Neural progenitor cell (in vitro differentiated cells): ENCODE data around the gene ZMAT5. TPM values are rescaled to one million over a fixed set of nuclear protein-coding genes. Genes with fewer than 3 reads are reported as not detected.

Experiments
- DNase-seq: peaks from one replicate; pipeline ENCODE4 v3.0.0-alpha.2; 2016; ENCODE audit warnings: low spot score
- H2AFZ ChIP-seq: fragments of 200-600 bp; sonication (generic); replicated peaks from 2 replicates; pipeline ENCODE4 v1.6.1; 2016; ENCODE audit warnings: antibody characterized with exemption
- H3F3A ChIP-seq: fragments of 200-600 bp; sonication (generic); 2 replicates; pipeline ENCODE4 v1.6.1; 2016; ENCODE audit warnings: antibody characterized with exemption, low read depth
- H3K27ac ChIP-seq: fragments of 200-600 bp; sonication (generic); 2 replicates; pipeline ENCODE4 v1.5.1; 2016; ENCODE audit warnings: mild to moderate bottlenecking
- H3K27me3 ChIP-seq: fragments of 200-600 bp; sonication (generic); 2 replicates; pipeline ENCODE4 v1.6.1; 2016; ENCODE audit warnings: mild to moderate bottlenecking, moderate library complexity
- H3K36me3 ChIP-seq: fragments of 200-600 bp; sonication (generic); 2 replicates; pipeline ENCODE4 v1.5.1; 2016
- H3K4me1 ChIP-seq: fragments of 200-600 bp; sonication (generic); 2 replicates; pipeline ENCODE4 v1.6.1; 2016; ENCODE audit warnings: mixed run types
- H3K4me2 ChIP-seq: fragments of 200-600 bp; sonication (generic); 2 replicates; pipeline ENCODE4 v1.6.1; 2016
- H3K4me3 ChIP-seq: fragments of 200-600 bp; sonication (generic); 2 replicates; pipeline ENCODE4 v1.5.1; 2016
- H3K79me2 ChIP-seq: fragments of 200-600 bp; sonication (generic); 2 replicates; pipeline ENCODE4 v1.6.1; 2016; ENCODE audit warnings: low read depth
- H3K9ac ChIP-seq: fragments of 200-600 bp; sonication (generic); 2 replicates; pipeline ENCODE4 v1.6.1; 2016
- H3K9me3 ChIP-seq: fragments of 200-600 bp; sonication (generic); 2 replicates; pipeline ENCODE4 v1.5.1; 2016; ENCODE audit warnings: low read depth
- H4K20me1 ChIP-seq: fragments of 200-600 bp; sonication (generic); 2 replicates; pipeline ENCODE4 v1.6.1; 2016; ENCODE audit warnings: low read depth
- H3K27ac Mint-ChIP-seq: 3 replicates; pipeline ENCODE4 v1.8.0; 2021; ENCODE audit warnings: mixed read lengths
- H3K27me3 Mint-ChIP-seq: 2 replicates; pipeline ENCODE4 v1.8.0; 2022; ENCODE audit warnings: low read depth, mild to moderate bottlenecking, inconsistent platforms, moderate library complexity, mixed read lengths; ENCODE audit not compliant: insufficient read depth
- H3K36me3 Mint-ChIP-seq: 3 replicates; pipeline ENCODE4 v1.8.0; 2021; ENCODE audit warnings: mixed read lengths
- H3K4me1 Mint-ChIP-seq: 3 replicates; pipeline ENCODE4 v1.8.0; 2021; ENCODE audit warnings: mixed read lengths
- H3K4me3 Mint-ChIP-seq: 3 replicates; pipeline ENCODE4 v1.8.0; 2021; ENCODE audit warnings: mild to moderate bottlenecking, moderate library complexity, mixed read lengths
- H3K9me3 Mint-ChIP-seq: 3 replicates; pipeline ENCODE4 v1.8.0; 2020; ENCODE audit warnings: mixed read lengths
- EZH2 ChIP-seq: fragments of 200-600 bp; sonication (generic); IDR thresholded peaks from 2 replicates; pipeline ENCODE4 v1.6.1; 2017; ENCODE audit warnings: antibody characterized with exemption, mild to moderate bottlenecking, moderate library complexity
- EZH2phosphoT487 ChIP-seq: fragments of 200-600 bp; sonication (generic); IDR thresholded peaks from 2 replicates; pipeline ENCODE4 v1.6.1; 2017; ENCODE audit warnings: antibody characterized with exemption
- total RNA-seq: library from RNA; depleted of rRNA; stranded (reverse); fragments of >200 nt; gene quantifications from 2 replicates; pipeline ENCODE4 v1.2.3, GENCODE V29; 2015; ENCODE audit warnings: low replicate concordance
- TF ChIP-seq, protein P1 (sequence below): fragments of 200-600 bp; sonication (generic); IDR thresholded peaks from 2 replicates; pipeline ENCODE4 v1.5.1; 2017; ENCODE audit warnings: antibody characterized with exemption, mild to moderate bottlenecking

Gene ZMAT5
- total RNA-seq, 1 donor from 2014 or later: 20.8 TPM

DNA sequence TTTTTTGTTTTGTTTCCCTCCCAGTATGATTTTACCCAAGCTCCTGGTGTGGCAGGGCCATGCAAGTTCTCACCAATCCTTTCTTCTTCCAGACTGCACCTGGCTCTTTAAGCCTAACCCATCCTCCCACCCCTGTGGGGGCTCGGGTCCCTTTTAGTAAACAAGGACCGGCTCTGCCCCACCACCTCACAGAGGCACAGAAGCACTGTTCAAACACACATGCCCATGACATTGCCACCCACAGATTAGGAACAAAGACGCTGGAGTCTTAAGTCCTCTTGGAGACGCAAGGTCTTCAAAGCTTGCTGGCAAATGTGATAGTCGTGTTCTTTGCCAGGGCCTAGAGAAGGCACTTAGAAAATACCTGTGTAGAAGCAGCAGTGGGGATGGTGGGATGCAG lies 19.2 kb upstream of the ZMAT5 start:
- no peak overlapping the region for H2AFZ ChIP-seq
- no peaks in the 10 kb centered on the region for H3K79me2 ChIP-seq
- H3K27ac ChIP-seq: no peak overlapping the region
- no peak overlapping the region for H3K4me3 ChIP-seq
- no peaks in the 10 kb centered on the region for H3K36me3 ChIP-seq
- H3K4me2 ChIP-seq: no peak overlapping the region
- H3K9me3 ChIP-seq: no peaks in the 10 kb centered on the region
- H3K4me1 ChIP-seq: peaks cover 3% of the 10 kb centered on the region
- no peaks in the 10 kb centered on the region for H3F3A ChIP-seq
- no peak overlapping the region for H3K4me3 Mint-ChIP-seq
- H3K27me3 ChIP-seq: no peaks in the 10 kb centered on the region
- no peaks in the 10 kb centered on the region for H3K27me3 Mint-ChIP-seq
- no peaks in the 10 kb centered on the region for H4K20me1 ChIP-seq
- TF ChIP-seq EZH2phosphoT487 (no peak), EZH2 (no peak)
- TF ChIP-seq, protein P1, sequence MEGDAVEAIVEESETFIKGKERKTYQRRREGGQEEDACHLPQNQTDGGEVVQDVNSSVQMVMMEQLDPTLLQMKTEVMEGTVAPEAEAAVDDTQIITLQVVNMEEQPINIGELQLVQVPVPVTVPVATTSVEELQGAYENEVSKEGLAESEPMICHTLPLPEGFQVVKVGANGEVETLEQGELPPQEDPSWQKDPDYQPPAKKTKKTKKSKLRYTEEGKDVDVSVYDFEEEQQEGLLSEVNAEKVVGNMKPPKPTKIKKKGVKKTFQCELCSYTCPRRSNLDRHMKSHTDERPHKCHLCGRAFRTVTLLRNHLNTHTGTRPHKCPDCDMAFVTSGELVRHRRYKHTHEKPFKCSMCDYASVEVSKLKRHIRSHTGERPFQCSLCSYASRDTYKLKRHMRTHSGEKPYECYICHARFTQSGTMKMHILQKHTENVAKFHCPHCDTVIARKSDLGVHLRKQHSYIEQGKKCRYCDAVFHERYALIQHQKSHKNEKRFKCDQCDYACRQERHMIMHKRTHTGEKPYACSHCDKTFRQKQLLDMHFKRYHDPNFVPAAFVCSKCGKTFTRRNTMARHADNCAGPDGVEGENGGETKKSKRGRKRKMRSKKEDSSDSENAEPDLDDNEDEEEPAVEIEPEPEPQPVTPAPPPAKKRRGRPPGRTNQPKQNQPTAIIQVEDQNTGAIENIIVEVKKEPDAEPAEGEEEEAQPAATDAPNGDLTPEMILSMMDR: no peak
- DNase-seq: no peak
- H3K36me3 Mint-ChIP-seq: peaks cover 13% of the 10 kb centered on the region
- H3K9me3 Mint-ChIP-seq: no peaks in the 10 kb centered on the region
- peak overlapping the region; percentile 67 for H3K27ac Mint-ChIP-seq
- H3K9ac ChIP-seq: no peak overlapping the region
- H3K4me1 Mint-ChIP-seq: peaks cover 24% of the 10 kb centered on the region

GRCh38 chr22:29784451-29785361 lies 17.9 kb upstream of the ZMAT5 start:
- Histone ChIP-seq H3K27ac (no peak overlapping the region), H3K9ac (no peak overlapping the region), H3K79me2 (no peaks in the 10 kb centered on the region), H3F3A (no peaks in the 10 kb centered on the region), H3K36me3 (no peaks in the 10 kb centered on the region), H3K4me3 (no peak overlapping the region), H2AFZ (no peak overlapping the region), H3K9me3 (no peaks in the 10 kb centered on the region), H3K27me3 (no peaks in the 10 kb centered on the region), H3K4me1 (peaks cover 10% of the 10 kb centered on the region), H3K4me2 (no peak overlapping the region), H4K20me1 (no peaks in the 10 kb centered on the region)
- H3K36me3 Mint-ChIP-seq: peaks cover 9% of the 10 kb centered on the region
- H3K27me3 Mint-ChIP-seq: no peaks in the 10 kb centered on the region
- no peaks in the 10 kb centered on the region for H3K9me3 Mint-ChIP-seq
- TF ChIP-seq EZH2phosphoT487: no peak
- no peak for TF ChIP-seq EZH2
- TF ChIP-seq, protein P1: no peak
- peak overlapping the region; percentile 15 for H3K27ac Mint-ChIP-seq
- H3K4me1 Mint-ChIP-seq: peaks cover 32% of the 10 kb centered on the region
- H3K4me3 Mint-ChIP-seq: no peak overlapping the region
- no peak for DNase-seq

DNA sequence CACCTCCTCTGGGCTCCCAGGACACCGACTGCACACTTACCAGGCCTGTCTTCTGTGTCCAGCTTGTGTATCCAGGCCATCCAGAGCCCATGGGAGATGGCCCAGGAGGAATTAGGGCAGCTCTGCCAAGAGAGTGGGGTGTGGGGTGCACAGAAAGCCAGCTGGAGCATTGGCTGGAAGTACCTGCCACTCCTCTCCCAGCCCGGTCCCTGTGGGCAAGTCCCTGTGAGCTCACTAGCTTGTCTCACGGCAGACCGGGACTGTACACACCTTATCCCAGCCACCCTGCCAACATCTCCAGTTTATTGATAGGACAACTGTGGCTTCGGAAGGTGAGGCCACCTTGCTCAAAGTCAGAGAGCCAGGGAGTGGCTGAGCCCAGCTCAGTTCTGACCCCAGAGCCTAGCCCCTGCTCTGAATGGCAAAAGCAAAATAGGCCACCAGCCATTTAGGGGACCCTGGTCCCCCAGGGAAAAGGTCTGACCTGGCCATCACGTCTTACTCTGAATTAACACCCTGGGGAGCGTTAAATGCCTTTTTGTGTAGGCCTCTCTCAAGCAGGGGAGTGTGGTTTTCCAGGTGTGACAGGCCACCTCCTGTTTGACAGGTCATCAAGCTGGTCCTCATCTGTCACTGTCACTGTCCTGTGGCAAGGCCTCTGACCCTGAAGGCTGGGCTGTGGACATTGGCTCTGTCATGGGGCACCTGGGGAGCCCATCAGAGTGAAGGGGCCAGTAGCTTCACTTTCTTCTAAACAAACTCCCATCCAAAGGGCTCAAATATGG lies 15.4 kb upstream of the ZMAT5 start:
- no peak overlapping the region for H3K4me3 Mint-ChIP-seq
- Histone ChIP-seq H3K4me2 (no peak overlapping the region), H3F3A (no peaks in the 10 kb centered on the region), H3K4me1 (peaks cover 10% of the 10 kb centered on the region), H3K9me3 (no peaks in the 10 kb centered on the region), H3K27ac (no peak overlapping the region), H3K79me2 (no peaks in the 10 kb centered on the region), H3K9ac (no peak overlapping the region), H3K36me3 (no peaks in the 10 kb centered on the region), H4K20me1 (no peaks in the 10 kb centered on the region), H3K27me3 (no peaks in the 10 kb centered on the region), H2AFZ (no peak overlapping the region), H3K4me3 (no peak overlapping the region)
- peak overlapping the region; percentile 72 for H3K27ac Mint-ChIP-seq
- TF ChIP-seq EZH2: no peak
- TF ChIP-seq, protein P1: no peak
- TF ChIP-seq EZH2phosphoT487: no peak
- H3K36me3 Mint-ChIP-seq: no peaks in the 10 kb centered on the region
- H3K27me3 Mint-ChIP-seq: no peaks in the 10 kb centered on the region
- H3K9me3 Mint-ChIP-seq: no peaks in the 10 kb centered on the region
- H3K4me1 Mint-ChIP-seq: peaks cover 43% of the 10 kb centered on the region
- no peak for DNase-seq
